SK-N-SH (cell line): ENCODE measurements around the gene SCN4A. TPM values are rescaled to one million over a fixed set of nuclear protein-coding genes. Genes with fewer than 3 reads are reported as not detected.

Experiments
- CTCF ChIA-PET: fragments of 300-600, 350-600 bp; formaldehyde crosslinking; extraction: SDS; loops from one replicate; lab custom pipeline; 2021; lab: Yijun Ruan, JAX
- POLR2A ChIA-PET: fragments of 350-600 bp; sonication (Branson Sonifier 250); formaldehyde crosslinking; extraction: SDS; loops from one replicate; lab custom pipeline; 2020; ENCODE audit warnings: antibody characterized with exemption, inconsistent platforms; lab: Yijun Ruan, JAX
- DNase-seq: peaks from one replicate; pipeline ENCODE4 v3.0.0; 2012
- H2AFZ ChIP-seq: fragments of 200-600 bp; sonication (generic); 2 replicates; pipeline ENCODE4 v1.8.1; 2016; ENCODE audit warnings: antibody characterized with exemption, mild to moderate bottlenecking, low read depth
- H3F3A ChIP-seq: fragments of 200-600 bp; sonication (generic); replicated peaks from 2 replicates; pipeline ENCODE3; 2016; ENCODE audit warnings: antibody characterized with exemption, mild to moderate bottlenecking; ENCODE audit not compliant: insufficient read depth
- H3K27ac ChIP-seq, 2 experiments: fragments of 200-500 bp in 1 of 2; fragments of 200-600 bp in 1 of 2; sonication (Bioruptor generic) in 1 of 2; sonication (generic), shearing (Covaris generic) in 1 of 2; 2 replicates each; pipeline versions ENCODE4 v1.5.1 to v1.6.1; 2014 to 2016; ENCODE audit warnings: low read depth in 2 of 2, inconsistent platforms in 1 of 2, low read length in 1 of 2, mild to moderate bottlenecking in 1 of 2, mixed read lengths in 1 of 2
- H3K27me3 ChIP-seq: fragments of 200-600 bp; sonication (generic), shearing (Covaris generic); 2 replicates; pipeline ENCODE4 v1.6.1; 2016; ENCODE audit warnings: mixed run types; ENCODE audit not compliant: insufficient read depth
- H3K36me3 ChIP-seq, 2 experiments: fragments of 200-500 bp in 1 of 2; fragments of 200-600 bp in 1 of 2; sonication (Bioruptor generic) in 1 of 2; sonication (generic) in 1 of 2; replicated peaks in 1 of 2; 2 replicates each; pipeline versions ENCODE3 to v1.5.1; 2014 to 2016; ENCODE audit warnings: low read length in 1 of 2, mild to moderate bottlenecking in 1 of 2; ENCODE audit not compliant: insufficient read depth in 2 of 2, control insufficient read depth in 1 of 2
- H3K4me1 ChIP-seq, 2 experiments: fragments of 200-500 bp in 1 of 2; fragments of 200-600 bp in 1 of 2; sonication (Bioruptor generic) in 1 of 2; sonication (generic), shearing (Covaris generic) in 1 of 2; 2 replicates each; pipeline versions ENCODE4 v1.5.1 to v1.6.1; 2014 to 2016; ENCODE audit warnings: low read depth in 1 of 2, low read length in 1 of 2, mixed run types in 1 of 2; ENCODE audit not compliant: insufficient read depth in 2 of 2, control insufficient read depth in 1 of 2
- H3K4me2 ChIP-seq: fragments of 200-600 bp; sonication (generic), shearing (Covaris generic); 2 replicates; pipeline ENCODE4 v1.6.1; 2017; ENCODE audit warnings: mixed run types
- H3K4me3 ChIP-seq, 2 experiments: fragments of 200-500 bp in 1 of 2; fragments of 200-600 bp in 1 of 2; sonication (Bioruptor generic) in 1 of 2; sonication (generic), shearing (Covaris generic) in 1 of 2; 2 replicates each; pipeline versions ENCODE4 v1.5.1 to v1.8.1; 2014 to 2016; ENCODE audit warnings: low read depth in 2 of 2, inconsistent platforms in 1 of 2, low read length in 1 of 2, mild to moderate bottlenecking in 1 of 2, mixed read lengths in 1 of 2, moderate library complexity in 1 of 2
- H3K79me2 ChIP-seq: fragments of 200-600 bp; sonication (generic); 2 replicates; pipeline ENCODE4 v1.8.1; 2017; ENCODE audit warnings: mild to moderate bottlenecking; ENCODE audit not compliant: insufficient read depth
- H3K9ac ChIP-seq: fragments of 200-600 bp; sonication (generic); 2 replicates; pipeline ENCODE4 v1.6.1; 2017; ENCODE audit warnings: mixed run types
- H3K9me2 ChIP-seq: fragments of 200-600 bp; sonication (generic); 2 replicates; pipeline ENCODE4 v1.6.1; 2017; ENCODE audit warnings: mixed run types
- H3K9me3 ChIP-seq: fragments of 200-600 bp; sonication (generic); 2 replicates; pipeline ENCODE4 v1.6.1; 2017; ENCODE audit warnings: mixed run types, mild to moderate bottlenecking, moderate library complexity
- H4K20me1 ChIP-seq: fragments of 200-600 bp; sonication (generic); 2 replicates; pipeline ENCODE4 v1.6.1; 2017; ENCODE audit warnings: mild to moderate bottlenecking, mixed run types; ENCODE audit not compliant: insufficient read depth
- CHD2 ChIP-seq: fragments of 150-350 bp; IDR thresholded peaks from 2 replicates; pipeline ENCODE4 v1.6.1; 2018; ENCODE audit warnings: low read length; ENCODE audit not compliant: partially characterized antibody
- CTCF ChIP-seq: fragments of 200-600 bp; sonication (generic); IDR thresholded peaks from 2 replicates; pipeline ENCODE4 v1.6.1; 2017; ENCODE audit warnings: antibody characterized with exemption, mild to moderate bottlenecking, moderate library complexity
- ELF1 ChIP-seq: IDR thresholded peaks from 2 replicates; pipeline ENCODE4 v1.4.0; 2012
- FOSL2 ChIP-seq: IDR thresholded peaks from 2 replicates; pipeline ENCODE4 v1.4.0; 2012; ENCODE audit warnings: low read depth, mild to moderate bottlenecking, moderate library complexity, borderline replicate concordance
- FOXM1 ChIP-seq: IDR thresholded peaks from 2 replicates; pipeline ENCODE4 v1.4.0; 2012; ENCODE audit warnings: low read depth, mild to moderate bottlenecking
- GABPA ChIP-seq: IDR thresholded peaks from 2 replicates; pipeline ENCODE4 v1.4.0; 2012; ENCODE audit warnings: low read depth, mild to moderate bottlenecking
- GATA2 ChIP-seq: sonication (generic); formaldehyde crosslinking; IDR thresholded peaks from 2 replicates; pipeline ENCODE4 v1.5.0; 2020; ENCODE audit warnings: mild to moderate bottlenecking, missing genetic modification reagents
- MEF2A ChIP-seq: IDR thresholded peaks from 2 replicates; pipeline ENCODE4 v1.4.0; 2012; ENCODE audit warnings: low read depth, borderline replicate concordance
- POLR2AphosphoS5 ChIP-seq: IDR thresholded peaks from 2 replicates; pipeline ENCODE4 v1.6.1; 2012; ENCODE audit warnings: low read depth, low read length
- RAD21 ChIP-seq: IDR thresholded peaks from 2 replicates; pipeline ENCODE4 v1.6.1; 2012; ENCODE audit warnings: mild to moderate bottlenecking, low read length
- RCOR1 ChIP-seq: fragments of 150-350 bp; IDR thresholded peaks from 2 replicates; pipeline ENCODE4 v1.6.1; 2017; ENCODE audit warnings: antibody characterized with exemption, low read length
- SMC3 ChIP-seq: IDR thresholded peaks from 2 replicates; pipeline ENCODE4 v1.6.1; 2012; ENCODE audit warnings: low read depth, low read length, improper control_type of control experiment
- TEAD4 ChIP-seq: IDR thresholded peaks from 2 replicates; pipeline ENCODE4 v1.4.0; 2012; ENCODE audit warnings: mild to moderate bottlenecking, borderline replicate concordance; ENCODE audit not compliant: insufficient read depth
- USF2 ChIP-seq: fragments of 150-350 bp; IDR thresholded peaks from 2 replicates; pipeline ENCODE4 v1.6.1; 2017; ENCODE audit warnings: antibody characterized with exemption, low read length, low read depth, borderline replicate concordance
- ZBTB33 ChIP-seq: IDR thresholded peaks from 2 replicates; pipeline ENCODE4 v1.4.0; 2012; ENCODE audit warnings: low read depth, borderline replicate concordance
- WGBS: methylation state at CpG from one replicate; pipeline ENCODE4 v1.1.6; 2017; ENCODE audit warnings: low lambda C conversion rate; 5-methylcytosine and 5-hydroxymethylcytosine counted together
- polyA plus RNA-seq, 3 experiments: library from polyadenylated mRNA; depleted of rRNA; stranded (reverse); fragments of >200 nt; gene quantifications; 2 replicates each; pipeline ENCODE4 v1.2.3, GENCODE V29; 2012
- TF ChIP-seq, protein P1 (sequence below): fragments of 150-350 bp; IDR thresholded peaks from 2 replicates; pipeline ENCODE4 v1.6.1; 2016; ENCODE audit warnings: mild to moderate bottlenecking, low read depth, low read length
- TF ChIP-seq, protein P2 (sequence below): IDR thresholded peaks from 2 replicates; pipeline ENCODE4 v1.6.1; 2012; ENCODE audit warnings: mild to moderate bottlenecking, low read depth, low read length, moderate library complexity

SCN4A gene
- polyA plus RNA-seq, 1 of the 3 experiments (the other 2 are of a cell fraction): not detected

DNA sequence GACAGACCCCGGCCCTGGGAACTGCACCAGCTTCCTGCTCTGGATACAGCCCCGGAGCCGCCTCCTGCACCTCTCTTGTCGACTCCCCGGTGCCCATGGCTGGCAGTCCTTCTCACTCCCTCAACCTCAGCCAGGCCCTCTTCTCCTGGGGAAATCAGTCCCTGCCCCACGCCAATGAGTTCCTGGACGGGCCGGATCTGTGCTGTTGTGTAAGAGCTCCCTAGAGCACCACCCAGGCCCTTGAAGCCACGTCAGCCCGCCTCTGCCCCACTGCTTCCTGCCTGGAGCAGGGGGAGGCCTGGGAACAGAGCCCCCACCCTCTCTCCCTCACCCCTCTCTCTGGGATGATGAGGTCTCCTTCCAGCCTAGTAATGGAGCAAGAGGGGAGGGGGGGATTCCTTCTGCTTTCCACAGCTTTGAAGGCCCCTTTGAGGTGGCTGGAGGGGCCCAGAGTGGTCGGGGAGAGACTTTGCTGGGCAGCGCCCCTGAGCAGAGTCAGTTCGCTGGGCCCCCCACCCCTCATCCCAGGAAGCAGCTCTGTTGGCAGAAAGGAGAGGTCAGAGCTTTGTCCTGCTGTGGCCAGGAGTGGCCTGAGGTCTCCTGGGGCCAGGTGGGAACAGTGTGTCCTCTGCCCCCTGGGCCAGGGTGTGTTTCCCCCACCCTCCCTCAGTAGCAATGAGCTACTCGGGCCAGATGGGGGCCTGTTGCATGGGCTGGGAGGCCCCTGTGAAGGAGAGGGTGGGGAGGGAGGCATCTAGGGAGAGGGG is 29.2 kb upstream of the SCN4A start:
- H2AFZ ChIP-seq: no peak overlapping the region
- CTCF ChIA-PET: interaction anchor here (1.2 to 2.1 kb wide), 5 partner anchors 11 to 90 kb away, joined by 5 to 9 read pairs (median 7); partner anchors contain the start of gene CSHL1
- H3K9me3 ChIP-seq: no peaks in the 10 kb centered on the region
- no peak overlapping the region for H3K4me2 ChIP-seq
- peaks cover 10% of the 10 kb centered on the region; the same call in 1 of the 2 replicates for H3K27me3 ChIP-seq
- H3K36me3 ChIP-seq: no peaks in the 10 kb centered on the region
- no peaks in the 10 kb centered on the region for H3F3A ChIP-seq
- H3K27ac ChIP-seq: no peak overlapping the region
- H3K79me2 ChIP-seq: no peaks in the 10 kb centered on the region
- H3K4me1 ChIP-seq: peaks cover 0 to 33% of the 10 kb centered on the region in 2 experiments; a peak in 2 of 4 replicates
- WGBS: 83% methylated on average over 14 of the region's 14 CpGs
- TF ChIP-seq RAD21: no peak
- no peak for TF ChIP-seq SMC3
- TF ChIP-seq, protein P1, sequence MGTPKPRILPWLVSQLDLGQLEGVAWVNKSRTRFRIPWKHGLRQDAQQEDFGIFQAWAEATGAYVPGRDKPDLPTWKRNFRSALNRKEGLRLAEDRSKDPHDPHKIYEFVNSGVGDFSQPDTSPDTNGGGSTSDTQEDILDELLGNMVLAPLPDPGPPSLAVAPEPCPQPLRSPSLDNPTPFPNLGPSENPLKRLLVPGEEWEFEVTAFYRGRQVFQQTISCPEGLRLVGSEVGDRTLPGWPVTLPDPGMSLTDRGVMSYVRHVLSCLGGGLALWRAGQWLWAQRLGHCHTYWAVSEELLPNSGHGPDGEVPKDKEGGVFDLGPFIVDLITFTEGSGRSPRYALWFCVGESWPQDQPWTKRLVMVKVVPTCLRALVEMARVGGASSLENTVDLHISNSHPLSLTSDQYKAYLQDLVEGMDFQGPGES: no peak
- TF ChIP-seq CTCF: no peak
- TF ChIP-seq ZBTB33: no peak
- TF ChIP-seq TEAD4: no peak
- TF ChIP-seq GATA2 (CRISPR knock-in tag): no peak
- TF ChIP-seq ELF1: no peak
- no peak for TF ChIP-seq FOXM1
- no peak for TF ChIP-seq RCOR1
- TF ChIP-seq GABPA: no peak
- TF ChIP-seq, protein P2, sequence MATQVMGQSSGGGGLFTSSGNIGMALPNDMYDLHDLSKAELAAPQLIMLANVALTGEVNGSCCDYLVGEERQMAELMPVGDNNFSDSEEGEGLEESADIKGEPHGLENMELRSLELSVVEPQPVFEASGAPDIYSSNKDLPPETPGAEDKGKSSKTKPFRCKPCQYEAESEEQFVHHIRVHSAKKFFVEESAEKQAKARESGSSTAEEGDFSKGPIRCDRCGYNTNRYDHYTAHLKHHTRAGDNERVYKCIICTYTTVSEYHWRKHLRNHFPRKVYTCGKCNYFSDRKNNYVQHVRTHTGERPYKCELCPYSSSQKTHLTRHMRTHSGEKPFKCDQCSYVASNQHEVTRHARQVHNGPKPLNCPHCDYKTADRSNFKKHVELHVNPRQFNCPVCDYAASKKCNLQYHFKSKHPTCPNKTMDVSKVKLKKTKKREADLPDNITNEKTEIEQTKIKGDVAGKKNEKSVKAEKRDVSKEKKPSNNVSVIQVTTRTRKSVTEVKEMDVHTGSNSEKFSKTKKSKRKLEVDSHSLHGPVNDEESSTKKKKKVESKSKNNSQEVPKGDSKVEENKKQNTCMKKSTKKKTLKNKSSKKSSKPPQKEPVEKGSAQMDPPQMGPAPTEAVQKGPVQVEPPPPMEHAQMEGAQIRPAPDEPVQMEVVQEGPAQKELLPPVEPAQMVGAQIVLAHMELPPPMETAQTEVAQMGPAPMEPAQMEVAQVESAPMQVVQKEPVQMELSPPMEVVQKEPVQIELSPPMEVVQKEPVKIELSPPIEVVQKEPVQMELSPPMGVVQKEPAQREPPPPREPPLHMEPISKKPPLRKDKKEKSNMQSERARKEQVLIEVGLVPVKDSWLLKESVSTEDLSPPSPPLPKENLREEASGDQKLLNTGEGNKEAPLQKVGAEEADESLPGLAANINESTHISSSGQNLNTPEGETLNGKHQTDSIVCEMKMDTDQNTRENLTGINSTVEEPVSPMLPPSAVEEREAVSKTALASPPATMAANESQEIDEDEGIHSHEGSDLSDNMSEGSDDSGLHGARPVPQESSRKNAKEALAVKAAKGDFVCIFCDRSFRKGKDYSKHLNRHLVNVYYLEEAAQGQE: no peak
- no peak for TF ChIP-seq USF2
- no peak for TF ChIP-seq MEF2A
- TF ChIP-seq POLR2AphosphoS5: no peak
- TF ChIP-seq CHD2: no peak
- TF ChIP-seq FOSL2: no peak
- peak; percentile 27 for DNase-seq
- H3K9me2 ChIP-seq: no peaks in the 10 kb centered on the region
- H4K20me1 ChIP-seq: no peaks in the 10 kb centered on the region
- POLR2A ChIA-PET: no interaction called here
- H3K9ac ChIP-seq: no peak overlapping the region
- no peak overlapping the region for H3K4me3 ChIP-seq
